Gastrocnemius medialis (tissue), 4 donors: ENCODE measurements around the gene VMA21. TPM values are rescaled to one million over a fixed set of nuclear protein-coding genes. Genes with fewer than 3 reads are reported as not detected.

Experiments
- ATAC-seq, 2 donors: fragments of 150-250 bp; one replicate each; pipeline ENCODE4 v1.9.1; 2016
- DNase-seq, 2 donors: peaks; one replicate each; pipeline ENCODE4 v3.0.0-alpha.2; 2019
- H3K27ac ChIP-seq, 4 donors: fragments of 200-600 bp; sonication (generic); 1 replicate in 1 of 4; 2 replicates in 3 of 4; pipeline ENCODE4 v1.5.1; 2016 to 2018; ENCODE audit warnings: mild to moderate bottlenecking in 2 of 4, moderate library complexity in 1 of 4
- H3K27me3 ChIP-seq, 3 donors: fragments of 200-600 bp; sonication (generic) in 2 of 3; 1 replicate in 1 of 3; 2 replicates in 2 of 3; pipeline versions ENCODE4 v1.5.1 to v1.6.0; 2016 to 2019; ENCODE audit warnings: mild to moderate bottlenecking in 1 of 3, moderate library complexity in 1 of 3
- H3K36me3 ChIP-seq, 2 donors: fragments of 200-600 bp; sonication (generic) in 1 of 2; one replicate each; pipeline ENCODE4 v1.5.1; 2017 to 2018
- H3K4me1 ChIP-seq, 2 donors: fragments of 200-600 bp; sonication (generic) in 1 of 2; one replicate each; pipeline ENCODE4 v1.5.1; 2016 to 2017; ENCODE audit warnings: mild to moderate bottlenecking in 2 of 2
- H3K4me3 ChIP-seq, 4 donors: fragments of 200-600 bp; sonication (generic) in 3 of 4; 1 replicate in 1 of 4; 2 replicates in 3 of 4; pipeline ENCODE4 v1.5.1; 2016 to 2019; ENCODE audit warnings: mild to moderate bottlenecking in 2 of 4
- H3K9me3 ChIP-seq, 3 donors: fragments of 200-600 bp; sonication (generic) in 2 of 3; 1 replicate in 1 of 3; 2 replicates in 2 of 3; pipeline ENCODE4 v1.5.1; 2016 to 2019
- POLR2A ChIP-seq, 2 donors: fragments of 450-650 bp; IDR thresholded peaks; one replicate each; pipeline ENCODE4 v1.6.1; 2017; ENCODE audit warnings: antibody characterized with exemption in 2 of 2, mild to moderate bottlenecking in 2 of 2, moderate library complexity in 2 of 2
- in situ Hi-C, 4 donors: fragments of 200-750 bp; cut with MboI; loops; one replicate each; pipeline versions ENCODE4 v1.15.0 to v1.8.0; 2017; ENCODE audit warnings: low sequenced_read_pairs in 4 of 4
- intact Hi-C: fragments of 100-400 bp; cut with DNase I; formaldehyde crosslinking; loops from one replicate; pipeline ENCODE4 v1.15.1; 2023; ENCODE audit warnings: low total_unique reads
- total RNA-seq, 4 donors: library from RNA; depleted of rRNA; stranded (reverse); fragments of >200 nt; gene quantifications; one replicate each; pipeline versions ENCODE4 v1.1.0 to v1.2.3, GENCODE V29; 2016
- TF ChIP-seq, protein P1 (sequence below), 5 experiments: fragments of 450-650 bp in 3 of 5; fragments of 200-600 bp in 2 of 5; sonication (generic) in 2 of 5; IDR thresholded peaks in 4 of 5; conservative IDR thresholded peaks in 1 of 5; 1 replicate in 4 of 5; 2 replicates in 1 of 5; pipeline ENCODE4 v1.5.1; 2016 to 2019; ENCODE audit warnings: antibody characterized with exemption in 5 of 5, mild to moderate bottlenecking in 3 of 5, moderate library complexity in 3 of 5

VMA21 gene
- total RNA-seq, 4 donors from 2014 or later = 11.5 to 18.3 (median 15.3) TPM

DNA sequence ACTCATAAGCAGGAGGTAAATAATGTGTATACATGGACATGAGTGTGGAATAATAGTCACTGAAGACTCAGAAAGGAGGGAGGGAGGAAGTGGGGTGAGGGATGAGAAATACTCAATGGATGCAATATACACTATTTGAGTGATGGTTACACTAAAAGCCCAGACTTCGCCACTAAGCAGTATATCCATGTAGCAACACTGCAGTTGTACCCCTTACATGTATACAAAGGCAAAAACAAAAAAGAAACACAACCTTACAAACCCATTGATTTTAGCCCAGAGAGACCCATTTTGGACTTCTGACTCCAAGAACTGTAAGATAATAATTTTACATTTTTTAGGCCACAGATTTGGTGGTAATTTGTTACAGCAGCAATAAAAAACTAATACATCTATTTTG lies 51.5 kb downstream of the VMA21 start:
- intact Hi-C loops (no loop called here), in situ Hi-C loops (no loop called here)
- Histone ChIP-seq H3K9me3 (no peaks in the 10 kb centered on the region), H3K4me1 (no peaks in the 10 kb centered on the region), H3K36me3 (no peaks in the 10 kb centered on the region), H3K4me3 (no peak overlapping the region), H3K27ac (no peak overlapping the region), H3K27me3 (no peaks in the 10 kb centered on the region)
- no peak for ATAC-seq
- TF ChIP-seq, protein P1, sequence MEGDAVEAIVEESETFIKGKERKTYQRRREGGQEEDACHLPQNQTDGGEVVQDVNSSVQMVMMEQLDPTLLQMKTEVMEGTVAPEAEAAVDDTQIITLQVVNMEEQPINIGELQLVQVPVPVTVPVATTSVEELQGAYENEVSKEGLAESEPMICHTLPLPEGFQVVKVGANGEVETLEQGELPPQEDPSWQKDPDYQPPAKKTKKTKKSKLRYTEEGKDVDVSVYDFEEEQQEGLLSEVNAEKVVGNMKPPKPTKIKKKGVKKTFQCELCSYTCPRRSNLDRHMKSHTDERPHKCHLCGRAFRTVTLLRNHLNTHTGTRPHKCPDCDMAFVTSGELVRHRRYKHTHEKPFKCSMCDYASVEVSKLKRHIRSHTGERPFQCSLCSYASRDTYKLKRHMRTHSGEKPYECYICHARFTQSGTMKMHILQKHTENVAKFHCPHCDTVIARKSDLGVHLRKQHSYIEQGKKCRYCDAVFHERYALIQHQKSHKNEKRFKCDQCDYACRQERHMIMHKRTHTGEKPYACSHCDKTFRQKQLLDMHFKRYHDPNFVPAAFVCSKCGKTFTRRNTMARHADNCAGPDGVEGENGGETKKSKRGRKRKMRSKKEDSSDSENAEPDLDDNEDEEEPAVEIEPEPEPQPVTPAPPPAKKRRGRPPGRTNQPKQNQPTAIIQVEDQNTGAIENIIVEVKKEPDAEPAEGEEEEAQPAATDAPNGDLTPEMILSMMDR (IDR thresholded peaks at IDR 0.05 in 4 of 5, conservative IDR thresholded peaks at IDR 0.05 in 1 of 5) = no peak
- TF ChIP-seq POLR2A (IDR thresholded peaks at IDR 0.05) = no peak
- no peak for DNase-seq

DNA sequence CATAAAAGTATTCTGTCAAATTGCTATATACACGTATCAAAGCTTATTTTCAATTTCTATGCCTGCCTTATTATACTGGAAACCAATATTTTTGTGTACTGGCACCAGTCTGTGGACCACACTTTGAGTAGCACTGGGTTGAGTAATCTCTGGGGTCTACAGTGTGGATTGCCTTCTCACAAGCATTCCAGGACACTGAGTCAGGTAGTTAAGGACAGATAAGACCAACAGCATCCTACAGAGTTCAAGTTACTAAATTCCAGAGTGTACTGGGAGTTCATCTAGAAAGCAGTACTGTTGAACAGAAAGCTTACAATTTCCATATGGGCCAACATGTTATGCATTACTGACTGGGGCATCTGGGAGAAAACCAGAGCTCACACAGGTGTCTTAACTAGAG lies 61.8 kb downstream of the VMA21 start:
- Histone ChIP-seq H3K4me1 (peaks cover 0 to 3% of the 10 kb centered on the region in 2 donors), H3K27me3 (no peaks in the 10 kb centered on the region), H3K36me3 (no peaks in the 10 kb centered on the region), H3K9me3 (no peaks in the 10 kb centered on the region), H3K4me3 (no peak overlapping the region), H3K27ac (no peak overlapping the region)
- TF ChIP-seq, protein P1 (IDR thresholded peaks at IDR 0.05 in 4 of 5, conservative IDR thresholded peaks at IDR 0.05 in 1 of 5) = no peak
- no peak for TF ChIP-seq POLR2A (IDR thresholded peaks at IDR 0.05)
- in situ Hi-C loops = no loop called here
- ATAC-seq = no peak
- intact Hi-C loops = no loop called here
- no peak for DNase-seq

Other genes with a start within 250 kb of the VMA21 start
- gene GPR50, start 220.6 kb upstream of the VMA21 start, total RNA-seq = not detected
- not detected for gene PASD1, start 166.5 kb downstream of the VMA21 start, total RNA-seq